Dermis microvascular lymphatic vessel endothelial cell (primary cell): ENCODE results near the gene CEP112. TPM values are rescaled to one million over a fixed set of nuclear protein-coding genes. Genes with fewer than 3 reads are reported as not detected.

Experiments used
- DNase-seq, 2 donors: peaks; one replicate each; pipeline versions ENCODE4 v3.0.0 to v3.0.0-alpha.2; 2010; ENCODE audit warnings: low read depth in 2 of 2
- total RNA-seq: library from RNA; depleted of rRNA; stranded (reverse); fragments of >200 nt; gene quantifications from 2 replicates; pipeline ENCODE4 v1.2.1, GENCODE V29; 2014

Gene CEP112
- total RNA-seq, 1 donor from 2014 or later: 5.0 TPM

DNA sequence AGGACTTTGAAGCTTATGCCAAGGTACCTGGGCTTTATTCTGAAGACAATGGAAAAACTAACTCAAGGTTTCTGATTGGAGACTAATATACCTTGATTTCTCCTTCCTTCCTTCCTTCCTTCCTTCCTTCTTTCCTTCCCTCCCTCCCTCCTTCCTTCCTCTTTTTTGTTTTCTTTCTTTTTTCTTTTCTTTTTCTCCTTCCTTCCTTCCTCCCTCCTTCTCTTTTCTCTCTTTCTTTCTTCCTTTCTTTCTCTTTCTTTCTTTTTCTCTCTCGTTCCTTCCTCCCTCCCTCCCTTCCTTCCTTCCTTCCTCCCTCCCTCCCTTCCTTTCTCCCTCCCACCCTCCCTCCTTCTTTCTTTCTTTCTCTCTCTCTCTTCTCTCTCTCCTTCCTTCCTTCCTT lies 531.9 kb downstream of the CEP112 start:
- DNase-seq: no peak

DNA sequence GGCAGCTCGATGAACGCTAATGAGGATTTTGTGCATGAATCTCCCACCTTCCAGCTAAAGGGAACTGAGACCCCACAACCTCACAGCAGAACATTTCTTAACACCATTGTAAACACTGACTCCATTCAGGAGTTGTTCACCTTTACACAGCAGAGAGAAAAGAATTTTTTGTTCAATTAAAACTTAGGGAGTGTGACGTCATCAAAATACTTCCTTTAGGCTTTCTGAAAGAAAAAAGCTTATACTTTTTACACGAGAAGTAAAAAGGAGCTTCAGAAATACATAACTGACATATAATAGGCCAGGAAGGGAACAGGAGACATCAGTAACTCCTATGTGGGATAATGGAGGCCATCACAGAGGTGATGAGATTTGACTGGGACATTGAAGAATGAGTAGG lies 532.4 kb downstream of the CEP112 start:
- no peak for DNase-seq

DNA sequence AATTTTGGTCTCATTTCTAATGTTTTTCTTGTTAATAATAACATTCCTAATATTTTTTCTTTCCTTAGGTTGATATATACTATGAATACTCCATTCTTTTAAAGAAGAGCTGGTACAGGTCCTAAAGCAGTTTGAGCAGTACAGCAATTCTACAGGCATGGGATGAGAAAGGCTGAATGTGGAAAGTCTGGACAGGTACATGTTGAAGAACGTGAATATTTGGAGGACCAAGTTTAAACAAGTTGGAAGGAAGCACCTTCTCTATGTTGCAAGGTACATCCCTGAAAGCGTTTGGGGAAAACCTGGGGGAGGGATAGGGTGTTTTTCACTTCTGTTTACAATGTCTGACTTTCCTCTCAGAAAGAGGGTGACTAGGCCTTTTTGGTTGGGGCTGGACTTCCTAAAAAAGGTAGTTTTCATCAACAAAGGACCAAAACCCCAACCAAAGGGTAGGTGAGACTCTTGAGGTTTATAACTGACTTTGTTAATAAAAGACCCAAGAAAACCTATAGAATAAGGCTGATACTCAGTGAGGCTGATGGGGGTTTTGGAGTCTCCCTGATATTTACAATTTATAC lies 534.6 kb downstream of the CEP112 start:
- no peak for DNase-seq

DNA sequence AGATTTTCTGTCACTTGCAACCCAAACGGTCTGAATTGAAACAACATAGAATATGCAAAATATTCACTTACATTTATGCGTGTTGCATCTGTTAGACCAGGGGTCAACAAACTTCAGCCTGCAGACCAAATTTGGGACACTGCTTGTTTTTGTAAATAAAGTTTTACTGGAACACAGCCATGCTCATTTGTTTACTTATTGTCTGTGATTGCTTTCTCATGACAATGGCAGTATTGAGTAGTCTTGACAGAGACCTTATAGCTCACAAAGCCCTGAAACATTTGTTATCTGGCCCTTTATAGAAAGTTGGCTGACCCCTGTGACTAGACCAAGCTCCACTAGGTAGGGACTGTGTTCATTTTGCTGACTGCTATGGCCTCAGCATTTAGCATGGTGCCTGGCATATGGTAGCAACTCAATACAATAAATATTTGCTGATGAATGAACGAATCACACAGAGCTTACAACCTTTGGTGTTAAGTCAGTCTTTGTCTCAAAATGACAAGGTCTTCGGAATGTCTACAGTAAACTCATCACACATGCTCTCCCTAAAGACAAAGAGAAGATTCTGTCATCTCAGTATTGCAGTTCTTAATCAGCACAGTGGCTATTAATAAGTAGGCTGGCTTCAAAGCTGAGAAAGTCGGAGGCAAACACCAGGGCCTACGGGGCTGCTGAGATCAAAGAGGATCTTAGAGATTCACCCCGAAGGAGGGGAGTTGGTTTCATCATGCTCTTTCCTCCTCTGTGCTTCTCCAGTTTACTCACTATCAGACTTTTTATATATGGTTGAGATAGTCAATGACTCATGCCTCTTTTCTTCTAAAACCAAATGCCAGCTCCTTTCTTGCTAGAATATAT lies 535.3 kb downstream of the CEP112 start:
- no peak for DNase-seq

DNA sequence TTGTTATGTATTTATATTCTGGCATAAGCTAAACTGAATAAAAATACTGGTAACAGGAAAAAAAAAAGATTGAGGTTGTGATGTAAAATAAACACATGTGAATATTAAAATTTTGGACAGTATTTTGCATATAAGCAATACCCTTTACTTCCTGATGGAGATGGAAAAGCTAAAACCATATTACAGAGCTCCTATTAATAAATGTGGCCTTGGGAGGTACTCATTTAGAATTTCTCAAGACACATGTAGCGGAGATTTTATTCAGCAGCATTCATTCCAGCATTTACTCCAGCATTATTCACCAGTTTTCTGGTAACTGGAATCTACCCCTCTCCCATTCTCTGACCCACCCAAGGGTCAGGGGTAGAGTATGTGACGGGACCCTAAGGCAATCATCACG lies 536.2 kb downstream of the CEP112 start:
- no peak for DNase-seq

DNA sequence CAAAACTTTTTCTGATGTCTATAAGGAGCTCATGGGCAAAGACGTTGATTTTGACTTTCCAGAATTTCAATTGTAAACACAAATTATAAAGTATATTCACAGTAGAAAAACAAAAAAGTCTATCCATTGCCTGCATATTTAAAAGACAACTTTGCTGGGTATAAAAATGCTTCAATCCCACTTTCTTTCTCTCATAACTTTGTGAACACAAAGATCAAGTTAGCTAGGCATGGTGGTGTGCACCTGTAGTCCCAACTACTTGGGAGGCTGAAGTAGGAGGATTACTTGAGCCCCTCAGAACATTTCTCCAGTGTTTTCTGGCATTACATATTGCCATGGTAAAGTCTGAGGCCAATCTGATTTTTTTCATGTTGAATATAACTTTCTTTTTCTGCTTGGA lies 547.4 kb downstream of the CEP112 start:
- DNase-seq: no peak

DNA sequence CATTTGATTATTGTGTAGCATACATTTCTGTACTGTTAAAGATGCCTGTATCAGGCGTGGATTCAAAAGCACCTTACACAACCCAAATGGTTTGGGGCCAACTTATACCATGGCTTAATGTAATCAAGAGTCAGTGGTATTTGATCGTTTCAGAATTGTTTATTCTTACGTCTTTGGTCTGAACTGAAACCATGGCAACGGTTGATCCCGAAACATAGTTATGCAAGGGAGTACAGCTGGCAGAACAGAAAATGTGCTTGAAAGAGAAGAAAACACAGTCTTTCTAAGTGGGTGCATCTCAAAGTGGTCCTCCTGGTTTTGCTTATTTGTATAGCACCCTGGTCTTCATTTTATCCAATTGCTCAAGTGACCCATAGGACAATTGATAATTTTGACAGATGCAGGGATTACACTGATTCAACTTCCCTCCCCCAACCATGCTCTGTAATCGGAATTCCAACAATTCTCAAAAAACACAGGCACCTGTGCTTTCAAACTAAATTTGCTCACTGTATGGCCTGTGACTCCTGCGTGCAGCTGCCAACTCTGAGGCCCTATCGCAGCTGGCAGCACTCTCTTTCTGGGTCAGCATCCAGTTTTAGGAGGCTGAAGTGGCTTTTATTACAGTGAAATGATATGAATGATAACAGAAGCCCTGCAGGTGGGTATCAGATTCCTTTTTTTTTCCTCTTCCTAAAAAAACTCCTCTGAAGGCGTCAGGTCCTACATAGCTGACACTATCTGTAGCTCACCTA lies 553.5 kb downstream of the CEP112 start:
- no peak for DNase-seq

DNA sequence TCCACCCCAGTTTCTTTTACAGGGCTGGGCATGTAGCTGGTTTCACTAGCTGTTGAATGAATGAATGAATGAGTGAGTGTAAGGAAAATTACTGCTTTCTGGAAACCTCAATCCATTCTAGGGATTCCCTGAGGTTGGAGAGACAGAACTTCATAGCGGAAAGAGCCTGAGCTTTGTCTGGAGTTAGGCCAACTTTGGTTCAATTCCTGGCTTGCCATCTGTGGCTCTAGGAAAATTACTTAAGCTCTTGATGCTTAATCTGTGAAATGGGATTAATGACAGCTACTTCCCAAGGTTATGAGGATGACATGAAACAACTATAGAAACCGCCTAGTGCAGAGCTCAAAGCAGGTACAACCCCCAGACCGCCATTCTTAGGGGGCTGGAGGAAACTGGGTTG lies 554.1 kb downstream of the CEP112 start:
- no peak for DNase-seq

DNA sequence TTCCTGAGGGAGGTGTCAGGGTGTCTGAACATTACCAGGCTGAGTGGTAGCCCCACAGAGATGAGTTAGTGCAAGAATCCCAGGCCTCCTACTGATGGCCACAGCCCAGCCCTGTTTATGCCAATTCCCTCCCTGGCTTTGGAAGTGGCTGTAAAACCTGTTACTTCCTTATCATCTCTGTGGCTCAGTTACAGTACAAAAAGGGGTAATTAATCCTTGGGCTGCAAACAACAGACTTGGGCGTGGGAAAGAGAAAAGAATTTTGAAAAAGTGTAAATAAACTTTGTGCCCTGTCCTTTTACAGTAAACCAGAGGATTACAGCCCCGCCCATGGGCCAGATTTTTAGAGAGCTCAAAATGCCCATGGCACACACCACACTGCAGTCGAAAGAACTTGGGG lies 557.4 kb downstream of the CEP112 start:
- DNase-seq: peak in 1 of 2 donors; percentile 21

DNA sequence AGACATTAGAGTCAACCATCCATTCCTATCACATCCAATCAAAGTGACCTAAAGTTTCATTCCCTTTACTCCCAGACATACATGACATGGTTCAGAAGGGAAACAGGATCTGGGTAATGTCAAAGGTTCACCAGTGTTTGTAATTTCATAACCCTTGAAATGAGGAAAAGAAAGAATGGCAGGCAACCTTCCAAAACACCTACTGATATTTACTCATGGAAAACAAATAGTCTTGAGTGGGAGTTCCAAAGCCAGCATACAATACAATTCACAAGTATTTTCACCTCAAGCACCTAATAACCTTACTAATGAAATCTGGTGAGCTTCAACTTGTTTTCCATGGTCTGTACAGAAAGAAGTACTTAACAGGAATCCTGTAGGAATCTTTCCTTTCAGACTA lies 557.9 kb downstream of the CEP112 start:
- DNase-seq: peak in 1 of 2 donors; percentile 80

DNA sequence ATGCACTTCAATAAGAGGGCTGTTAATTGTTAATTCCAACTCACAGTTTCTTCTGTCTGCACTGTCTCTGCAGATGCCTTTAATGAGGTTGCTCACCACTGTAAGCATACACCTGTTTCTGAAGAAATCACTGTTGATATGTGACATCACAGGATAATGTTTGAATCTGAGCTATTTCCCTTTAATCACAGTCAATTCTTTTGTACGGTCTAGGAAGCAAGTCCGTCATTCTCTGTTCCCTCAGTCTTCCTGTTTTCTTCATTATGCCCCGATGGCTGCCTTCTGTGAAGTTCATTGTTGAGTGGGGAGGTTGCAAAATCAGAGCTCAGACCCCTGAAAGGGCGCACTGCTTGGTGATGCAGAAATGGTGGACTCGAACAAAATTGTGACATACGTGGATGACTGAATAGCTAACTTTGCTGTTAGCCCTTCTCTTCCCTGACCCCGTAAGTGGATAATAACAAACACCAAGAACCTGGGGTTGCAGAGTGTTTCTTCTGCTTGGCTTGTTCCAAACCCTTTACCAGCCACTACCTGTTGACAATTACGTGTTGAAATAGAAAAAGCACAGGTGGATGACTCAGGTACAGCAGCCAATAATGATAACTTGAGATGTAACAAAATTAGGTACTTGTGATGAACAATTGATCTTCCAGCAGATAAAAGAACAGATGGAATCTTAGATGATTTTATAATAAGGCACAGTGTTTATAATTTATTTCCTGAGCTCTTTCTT lies 558.6 kb downstream of the CEP112 start:
- DNase-seq: peak in 1 of 2 donors; percentile 62

DNA sequence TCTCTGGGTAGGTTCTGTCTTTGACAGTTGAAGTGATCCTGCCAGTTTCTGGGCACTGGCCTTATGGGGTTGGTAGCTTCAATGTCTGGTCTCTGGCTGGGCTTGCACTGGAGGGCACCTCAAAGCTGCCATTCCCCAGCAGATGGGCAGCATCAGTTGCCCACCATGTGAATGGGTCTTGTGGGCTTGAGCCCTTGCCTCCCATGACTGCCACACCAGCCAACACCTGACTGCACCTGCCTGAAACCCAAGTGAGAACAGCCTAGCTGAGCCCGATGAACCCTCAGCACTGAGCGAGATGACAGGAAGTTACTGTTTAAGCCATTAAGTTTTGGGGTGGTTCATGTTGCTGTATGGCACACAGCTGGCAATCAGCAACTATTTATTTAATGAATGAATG lies 561.4 kb downstream of the CEP112 start:
- no peak for DNase-seq

DNA sequence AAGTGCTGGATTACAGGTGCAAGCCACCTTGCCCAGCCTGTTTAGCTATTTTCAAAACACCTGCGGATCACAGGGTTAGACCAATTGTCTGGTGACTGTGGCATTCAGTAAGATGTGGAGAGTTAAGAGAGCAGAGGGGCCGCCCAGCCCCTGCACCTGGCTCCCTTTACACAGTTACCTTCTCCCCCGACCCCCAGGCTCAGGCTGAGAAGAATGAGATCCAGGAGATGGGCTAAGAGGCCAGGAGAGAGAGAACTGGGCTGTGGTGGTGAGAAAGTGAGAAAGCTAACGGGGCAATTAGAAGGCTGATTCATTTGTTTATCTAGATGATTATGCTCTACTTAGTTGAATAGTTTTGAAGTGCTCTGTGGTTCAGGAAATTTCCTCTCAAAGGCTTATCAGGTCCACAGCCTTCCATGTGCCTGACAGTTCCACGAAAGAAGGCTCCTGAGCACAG lies 562.7 kb downstream of the CEP112 start:
- DNase-seq: peak in 1 of 2 donors; percentile 28

DNA sequence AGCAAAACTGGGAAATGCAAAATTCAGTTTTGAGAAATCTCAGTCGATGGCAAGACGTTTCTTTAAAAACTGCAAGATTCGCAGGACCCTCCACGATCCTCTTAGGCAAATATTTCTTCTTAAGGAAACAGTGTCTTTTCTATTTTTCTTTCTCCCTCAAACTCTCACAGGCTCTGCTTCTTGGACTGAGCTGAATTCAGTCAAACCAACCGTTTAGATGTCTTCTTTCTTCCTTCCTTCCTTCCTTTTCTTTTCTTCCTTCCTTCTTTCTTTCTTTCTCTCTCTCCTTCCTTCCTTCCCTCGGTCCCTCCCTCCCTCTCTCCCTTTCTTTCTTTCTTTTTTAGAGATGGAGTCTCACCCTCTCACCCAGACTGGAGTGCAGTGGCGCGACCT lies 563.3 kb downstream of the CEP112 start:
- no peak for DNase-seq

DNA sequence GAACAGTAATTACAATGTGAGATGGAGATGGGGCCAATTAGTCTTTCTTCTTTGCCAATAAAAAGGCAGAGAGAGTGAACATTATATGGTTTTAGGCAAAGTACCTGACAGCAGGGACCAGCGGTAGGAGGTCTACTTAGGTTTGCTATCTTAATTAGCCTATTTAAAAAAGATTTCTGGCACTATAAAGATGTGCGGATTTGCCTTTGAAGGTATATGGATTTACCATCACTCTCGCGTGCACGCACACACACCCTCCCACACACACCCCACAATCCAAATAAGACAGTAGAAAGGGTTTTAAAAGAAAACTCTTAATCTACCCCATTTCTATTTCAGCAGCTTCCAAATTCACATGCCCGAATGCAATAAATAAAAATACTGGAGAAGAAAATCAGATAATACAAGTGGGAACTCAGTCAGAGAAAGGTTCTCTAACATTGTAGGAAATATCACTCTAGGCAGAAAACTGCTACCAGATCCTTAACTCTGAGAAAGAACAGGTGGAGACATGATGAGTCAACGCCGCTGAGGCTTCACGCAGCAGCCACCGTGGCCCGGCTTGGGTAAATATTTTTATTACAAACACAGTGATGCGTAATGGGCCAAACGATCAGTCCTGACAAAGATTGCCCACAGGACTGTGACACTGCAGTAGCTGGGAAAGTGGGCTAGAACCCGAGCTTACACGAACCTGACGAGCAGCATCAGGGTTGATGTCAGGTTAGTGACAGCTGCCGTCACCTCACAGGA lies 563.9 kb downstream of the CEP112 start:
- DNase-seq: peak in 1 of 2 donors; percentile 89

DNA sequence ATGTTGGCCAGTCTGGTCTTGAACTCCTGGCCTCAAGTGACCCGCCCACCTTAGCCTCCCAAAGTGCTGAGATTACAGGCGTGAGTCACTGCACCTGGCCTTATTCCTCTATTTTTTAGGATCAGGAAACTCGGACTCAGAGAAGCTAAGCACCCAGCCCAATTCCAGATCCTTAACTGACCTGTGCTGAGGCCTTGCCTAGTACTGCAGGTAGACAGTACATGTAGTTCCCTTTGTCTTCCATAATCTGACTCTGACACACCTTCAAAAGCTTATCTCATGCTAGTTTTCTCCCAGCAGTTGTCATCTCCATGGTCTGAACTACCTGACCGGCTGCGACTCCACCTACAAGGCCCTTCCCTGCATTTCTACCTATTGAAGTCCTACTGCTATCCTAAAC lies 564.8 kb downstream of the CEP112 start:
- no peak for DNase-seq

DNA sequence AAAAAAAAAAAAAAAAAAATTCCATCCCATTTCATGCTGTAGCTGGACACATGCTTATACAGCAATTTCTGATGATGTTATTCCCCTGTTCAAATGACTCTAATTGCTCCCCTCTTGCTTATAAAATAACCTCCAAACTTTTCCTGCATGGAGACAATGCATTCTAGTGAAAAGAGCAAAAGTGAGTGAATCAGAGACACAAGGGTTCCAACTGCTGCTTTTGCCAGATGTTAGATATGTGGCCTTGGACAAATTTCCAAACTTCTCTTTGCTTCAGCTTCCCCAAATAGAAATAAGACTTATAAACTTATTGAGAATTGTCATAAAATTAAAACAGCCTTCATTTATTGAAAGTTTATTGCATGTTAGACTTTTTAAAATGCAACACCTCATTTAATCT lies 565.5 kb downstream of the CEP112 start:
- no peak for DNase-seq

DNA sequence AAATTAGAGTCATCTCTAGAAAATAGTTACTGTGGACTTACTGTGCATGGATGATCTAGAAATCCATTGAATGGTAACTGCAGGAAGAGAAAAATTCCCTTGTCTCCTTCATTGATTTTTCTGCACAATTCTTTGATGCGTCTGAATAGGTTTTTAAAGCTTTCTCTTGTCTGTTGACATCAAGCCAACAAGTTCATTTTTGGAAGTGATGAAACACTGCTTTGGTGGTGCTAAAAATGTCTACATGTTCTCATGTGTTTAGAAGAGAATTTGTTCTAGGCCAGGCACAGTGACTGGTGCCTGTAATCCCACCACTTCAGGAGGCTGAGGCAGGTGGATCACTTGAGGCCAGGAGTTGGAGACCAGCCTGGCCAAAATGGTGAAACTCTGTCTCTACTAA lies 573.4 kb downstream of the CEP112 start:
- DNase-seq: no peak

DNA sequence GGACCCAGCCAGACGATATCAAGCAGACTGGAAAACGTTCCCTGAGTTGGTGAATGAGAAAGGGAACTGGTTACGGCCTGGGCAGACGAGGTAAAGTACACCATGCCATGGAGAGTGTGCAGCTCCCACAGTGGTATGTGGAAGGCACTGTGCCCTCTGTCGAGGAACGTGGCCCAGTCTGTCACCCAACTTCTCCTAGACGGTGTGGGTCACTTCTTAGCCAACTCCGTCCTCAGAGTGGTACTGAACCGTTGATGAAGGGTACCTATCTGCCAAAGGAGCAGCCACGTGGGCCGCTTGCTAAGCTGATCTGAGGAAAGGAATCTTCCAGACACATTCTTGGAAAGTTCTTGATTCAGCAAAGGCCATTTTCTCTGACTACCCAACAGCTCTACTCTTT lies 574.4 kb downstream of the CEP112 start:
- DNase-seq: no peak

DNA sequence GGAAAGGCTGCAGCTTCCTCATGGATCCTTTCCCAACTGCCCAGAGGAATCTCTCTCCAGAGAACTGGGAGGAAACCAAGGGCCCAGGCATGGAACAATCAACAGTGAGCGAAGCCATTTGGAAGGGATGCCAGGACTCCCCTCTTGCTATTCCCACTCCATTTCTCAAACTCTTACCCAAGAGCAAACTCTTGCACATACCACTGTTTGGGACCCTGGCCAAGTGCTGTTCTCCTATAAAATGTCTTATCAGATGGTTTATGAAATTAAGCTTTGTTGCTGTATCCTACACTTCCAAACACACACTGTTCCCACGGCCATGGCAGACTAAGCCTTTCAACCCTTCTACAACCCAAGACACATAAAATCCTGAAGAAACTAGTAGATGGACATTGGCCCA lies 582.2 kb downstream of the CEP112 start:
- DNase-seq: no peak

DNA sequence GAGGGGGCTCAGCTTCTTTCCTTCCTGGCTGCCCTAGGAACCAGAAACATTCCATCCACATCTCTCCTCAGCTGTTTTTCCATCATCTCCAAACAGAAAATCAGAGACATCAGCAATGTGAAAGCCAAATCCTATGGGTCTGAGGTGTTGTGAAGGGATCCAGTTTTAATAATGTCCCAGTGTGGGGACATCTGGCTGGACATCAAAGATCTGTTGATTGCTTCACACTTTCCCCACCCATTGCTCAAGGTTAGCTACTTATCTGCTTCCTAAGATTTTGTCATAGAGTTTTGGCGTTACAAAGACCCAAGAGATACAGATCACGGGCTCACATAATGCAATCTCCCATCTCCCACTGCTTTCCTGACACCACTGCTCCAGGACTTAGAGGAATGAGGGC lies 582.6 kb downstream of the CEP112 start:
- no peak for DNase-seq
